GM06990 (cell line): ENCODE results near the gene IFNL2.

Experiments
- DNase-seq: peaks from one replicate; pipeline ENCODE4 v3.0.0-alpha.2; 2011; ENCODE audit not compliant: insufficient read length; ENCODE audit errors: extremely low read depth
- H3K27me3 ChIP-seq: replicated peaks from 2 replicates; pipeline ENCODE4 v1.6.0; 2011; ENCODE audit warnings: low read length; ENCODE audit not compliant: control insufficient read depth, insufficient read depth
- H3K36me3 ChIP-seq: 2 replicates; pipeline ENCODE4 v1.5.1; 2011; ENCODE audit warnings: low read length; ENCODE audit not compliant: control insufficient read depth, insufficient read depth
- H3K4me3 ChIP-seq: replicated peaks from 2 replicates; pipeline ENCODE4 v1.5.1; 2011; ENCODE audit warnings: low read depth, mild to moderate bottlenecking, control low read depth, low read length
- CTCF ChIP-seq: IDR thresholded peaks from 2 replicates; pipeline ENCODE4 v1.5.1; 2011; ENCODE audit warnings: low read length, control low read depth, mild to moderate bottlenecking, inconsistent platforms; ENCODE audit not compliant: insufficient read depth, poor library complexity, severe bottlenecking

Gene IFNL2

GRCh38 chr19:39246951-39247669 lies 21.1 kb upstream of the IFNL2 start:
- Histone ChIP-seq H3K27me3 (no peaks in the 10 kb centered on the region; the same call in 1 of the 2 replicates), H3K4me3 (no peak overlapping the region), H3K36me3 (no peaks in the 10 kb centered on the region)
- peak; percentile 30 for DNase-seq
- TF ChIP-seq CTCF = no peak

GRCh38 chr19:39247701-39248664 lies 20.2 kb upstream of the IFNL2 start:
- no peak for TF ChIP-seq CTCF
- H3K27me3 ChIP-seq = no peaks in the 10 kb centered on the region; the same call in 1 of the 2 replicates
- no peak overlapping the region for H3K4me3 ChIP-seq
- no peaks in the 10 kb centered on the region for H3K36me3 ChIP-seq
- DNase-seq = no peak

- no peak for TF ChIP-seq CTCF
- H3K27me3 ChIP-seq = no peaks in the 10 kb centered on the region; the same call in 1 of the 2 replicates
- no peak within 1 kb of the TSS for H3K4me3 ChIP-seq
- DNase-seq = no peak
- H3K36me3 ChIP-seq = no peaks in the 10 kb centered on the region
These were observed 19.4 kb upstream of the IFNL2 start, which contains the start of gene IFNL4 for GRCh38 chr19:39248806-39249205. Gene IFNL4 (minus strand): TSS chr19:39248856.

- no peaks in the 10 kb centered on the region; the same call in 1 of the 2 replicates for H3K27me3 ChIP-seq
- no peak overlapping the region for H3K4me3 ChIP-seq
- no peaks in the 10 kb centered on the region for H3K36me3 ChIP-seq
- TF ChIP-seq CTCF = no peak
- no peak for DNase-seq
These were observed 17.1 kb upstream of the IFNL2 start for GRCh38 chr19:39251081-39251480.

- no peaks in the 10 kb centered on the region for H3K36me3 ChIP-seq
- no peak for TF ChIP-seq CTCF
- no peaks in the 10 kb centered on the region; the same call in 1 of the 2 replicates for H3K27me3 ChIP-seq
- H3K4me3 ChIP-seq = no peak overlapping the region
- DNase-seq = no peak
These were observed 16.4 kb upstream of the IFNL2 start for GRCh38 chr19:39251846-39252245.
